ENCODE measurements around the gene TTC9B. TPM values are rescaled to one million over a fixed set of nuclear protein-coding genes. Genes with fewer than 3 reads are reported as not detected.

TTC9B gene
- total and polyA plus RNA-seq, 2 experiments from 2014 or later: 0.63 to 1.0 TPM

GRCh38 chr19:40255619-40256166 lies 37.5 kb upstream of the TTC9B start:
- Histone ChIP-seq H3K27me3 (ENCODE audit: insufficient read depth) (no peaks in the 10 kb centered on the region), H3K36me3 (ENCODE audit: insufficient read depth) (no peaks in the 10 kb centered on the region; the same call in 1 of the 2 replicates), H3K79me2 (replicated peaks; ENCODE audit: insufficient read depth) (peaks cover 24% of the 10 kb centered on the region), H3K27ac (ENCODE audit: low read depth) (no peak overlapping the region), H3K4me1 (ENCODE audit: insufficient read depth) (peaks cover 7% of the 10 kb centered on the region; the same call in 1 of the 2 replicates), H2AFZ (no peak overlapping the region), H3K9me2 (ENCODE audit: insufficient read depth) (no peaks in the 10 kb centered on the region), H3K4me2 (no peak overlapping the region), H3K4me3 (no peak overlapping the region), H4K20me1 (replicated peaks; ENCODE audit: insufficient read depth) (peaks cover 7% of the 10 kb centered on the region), H3F3A (replicated peaks; ENCODE audit: low read depth) (no peaks in the 10 kb centered on the region)
- peaks cover 3% of the 10 kb centered on the region for H3K27me3 Mint-ChIP-seq (ENCODE audit: insufficient read depth, low read depth, poor library complexity)
- H3K27ac Mint-ChIP-seq: no peak overlapping the region
- no peak overlapping the region for H3K4me3 Mint-ChIP-seq
- TF ChIP-seq EZH2 (IDR thresholded peaks at IDR 0.05; ENCODE audit: low read depth, unreplicated experiment): no peak
- TF ChIP-seq POLR2AphosphoS5 (IDR thresholded peaks at IDR 0.05; ENCODE audit: low read depth): no peak
- TF ChIP-seq ETS1 (IDR thresholded peaks at IDR 0.05): no peak
- no peak for TF ChIP-seq EZH2phosphoT487 (IDR thresholded peaks at IDR 0.05; ENCODE audit: unreplicated experiment)
- TF ChIP-seq ZNF331 (CRISPR knock-in tag; IDR thresholded peaks at IDR 0.05; ENCODE audit: low read depth): no peak
- TF ChIP-seq, protein P1, sequence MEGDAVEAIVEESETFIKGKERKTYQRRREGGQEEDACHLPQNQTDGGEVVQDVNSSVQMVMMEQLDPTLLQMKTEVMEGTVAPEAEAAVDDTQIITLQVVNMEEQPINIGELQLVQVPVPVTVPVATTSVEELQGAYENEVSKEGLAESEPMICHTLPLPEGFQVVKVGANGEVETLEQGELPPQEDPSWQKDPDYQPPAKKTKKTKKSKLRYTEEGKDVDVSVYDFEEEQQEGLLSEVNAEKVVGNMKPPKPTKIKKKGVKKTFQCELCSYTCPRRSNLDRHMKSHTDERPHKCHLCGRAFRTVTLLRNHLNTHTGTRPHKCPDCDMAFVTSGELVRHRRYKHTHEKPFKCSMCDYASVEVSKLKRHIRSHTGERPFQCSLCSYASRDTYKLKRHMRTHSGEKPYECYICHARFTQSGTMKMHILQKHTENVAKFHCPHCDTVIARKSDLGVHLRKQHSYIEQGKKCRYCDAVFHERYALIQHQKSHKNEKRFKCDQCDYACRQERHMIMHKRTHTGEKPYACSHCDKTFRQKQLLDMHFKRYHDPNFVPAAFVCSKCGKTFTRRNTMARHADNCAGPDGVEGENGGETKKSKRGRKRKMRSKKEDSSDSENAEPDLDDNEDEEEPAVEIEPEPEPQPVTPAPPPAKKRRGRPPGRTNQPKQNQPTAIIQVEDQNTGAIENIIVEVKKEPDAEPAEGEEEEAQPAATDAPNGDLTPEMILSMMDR (conservative IDR thresholded peaks at IDR 0.05; ENCODE audit: low read depth in 2 of 2): no peak
- no peak for TF ChIP-seq ZNF462 (CRISPR knock-in tag; IDR thresholded peaks at IDR 0.05)
- no peak for TF ChIP-seq JUNB (IDR thresholded peaks at IDR 0.05; ENCODE audit: unreplicated experiment)
- TF ChIP-seq NANOG (IDR thresholded peaks at IDR 0.05; ENCODE audit: borderline replicate concordance): no peak
- no peak for TF ChIP-seq CREB1 (CRISPR knock-in tag; IDR thresholded peaks at IDR 0.05; ENCODE audit: low read depth)
- no peak for TF ChIP-seq ZNF114 (CRISPR knock-in tag; IDR thresholded peaks at IDR 0.05)
- no peak for TF ChIP-seq STAT1 (IDR thresholded peaks at IDR 0.05; ENCODE audit: unreplicated experiment)
- no peak for TF ChIP-seq REST (IDR thresholded peaks at IDR 0.05; ENCODE audit: unreplicated experiment)
- DNase-seq (ENCODE audit: low spot score) (no peak), ATAC-seq (no peak)
- peaks cover 31% of the 10 kb centered on the region for H3K36me3 Mint-ChIP-seq (ENCODE audit: low read depth)
- peaks cover 2% of the 10 kb centered on the region; the same call in 1 of the 3 replicates for H3K9me3 Mint-ChIP-seq
- peaks cover 15% of the 10 kb centered on the region for H3K4me1 Mint-ChIP-seq
